ENCODE data around the gene KREMEN1.

Gene KREMEN1

GRCh38 chr22:29129808-29130140, 56.9 kb downstream of the KREMEN1 start:
- no peak for TF ChIP-seq CTCF (conservative IDR thresholded peaks at IDR 0.05)
- H3K27ac ChIP-seq = peak overlapping the region; percentile 70

GRCh38 chr22:29130476-29130875, 57.6 kb downstream of the KREMEN1 start:
- peak overlapping the region; percentile 70; the same call in 1 of the 2 replicates for H3K27ac ChIP-seq
- no peak for TF ChIP-seq CTCF (conservative IDR thresholded peaks at IDR 0.05)

- no peak overlapping the region for H3K27ac ChIP-seq
- no peak for TF ChIP-seq CTCF (conservative IDR thresholded peaks at IDR 0.05)
Measured at GRCh38 chr22:29133603-29134133, 60.8 kb downstream of the KREMEN1 start.

GRCh38 chr22:29134448-29134847, 61.6 kb downstream of the KREMEN1 start:
- TF ChIP-seq CTCF (conservative IDR thresholded peaks at IDR 0.05) = no peak
- no peak overlapping the region for H3K27ac ChIP-seq

DNA sequence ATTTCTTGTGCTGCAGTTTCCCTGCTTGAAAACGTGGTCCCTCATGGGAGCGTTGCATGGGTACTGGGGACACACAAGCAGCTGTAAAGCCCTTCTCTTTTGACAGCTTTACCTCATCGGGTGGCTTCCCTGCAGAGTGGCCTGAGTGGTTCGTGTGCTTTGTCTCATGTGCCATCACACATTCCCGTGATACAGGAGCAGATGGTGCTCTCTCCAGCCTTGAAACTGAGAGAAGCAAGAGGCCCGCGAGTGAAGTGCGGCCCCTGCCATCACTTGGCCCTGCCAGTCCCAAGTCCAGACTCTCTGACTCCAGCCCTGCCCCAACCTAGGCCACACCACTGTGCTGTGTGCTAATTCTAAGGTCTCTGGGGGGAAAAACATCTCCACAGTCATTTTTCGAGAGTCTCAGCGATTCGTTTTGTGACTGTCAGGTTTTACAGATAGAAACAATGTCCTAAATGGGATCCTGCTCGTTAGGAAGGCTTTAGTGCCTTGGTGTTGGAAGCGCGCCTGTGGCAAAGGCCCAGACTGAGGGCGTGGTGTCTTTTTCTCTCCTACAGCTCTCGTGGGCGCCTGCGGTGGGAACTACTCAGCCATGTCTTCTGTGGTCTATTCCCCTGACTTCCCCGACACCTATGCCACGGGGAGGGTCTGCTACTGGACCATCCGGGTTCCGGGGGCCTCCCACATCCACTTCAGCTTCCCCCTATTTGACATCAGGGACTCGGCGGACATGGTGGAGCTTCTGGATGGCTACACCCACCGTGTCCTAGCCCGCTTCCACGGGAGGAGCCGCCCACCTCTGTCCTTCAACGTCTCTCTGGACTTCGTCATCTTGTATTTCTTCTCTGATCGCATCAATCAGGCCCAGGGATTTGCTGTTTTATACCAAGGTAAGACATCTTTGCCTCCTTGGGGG, 64.2 kb downstream of the KREMEN1 start:
- no peak for TF ChIP-seq CTCF (conservative IDR thresholded peaks at IDR 0.05)
- no peak overlapping the region for H3K27ac ChIP-seq

DNA sequence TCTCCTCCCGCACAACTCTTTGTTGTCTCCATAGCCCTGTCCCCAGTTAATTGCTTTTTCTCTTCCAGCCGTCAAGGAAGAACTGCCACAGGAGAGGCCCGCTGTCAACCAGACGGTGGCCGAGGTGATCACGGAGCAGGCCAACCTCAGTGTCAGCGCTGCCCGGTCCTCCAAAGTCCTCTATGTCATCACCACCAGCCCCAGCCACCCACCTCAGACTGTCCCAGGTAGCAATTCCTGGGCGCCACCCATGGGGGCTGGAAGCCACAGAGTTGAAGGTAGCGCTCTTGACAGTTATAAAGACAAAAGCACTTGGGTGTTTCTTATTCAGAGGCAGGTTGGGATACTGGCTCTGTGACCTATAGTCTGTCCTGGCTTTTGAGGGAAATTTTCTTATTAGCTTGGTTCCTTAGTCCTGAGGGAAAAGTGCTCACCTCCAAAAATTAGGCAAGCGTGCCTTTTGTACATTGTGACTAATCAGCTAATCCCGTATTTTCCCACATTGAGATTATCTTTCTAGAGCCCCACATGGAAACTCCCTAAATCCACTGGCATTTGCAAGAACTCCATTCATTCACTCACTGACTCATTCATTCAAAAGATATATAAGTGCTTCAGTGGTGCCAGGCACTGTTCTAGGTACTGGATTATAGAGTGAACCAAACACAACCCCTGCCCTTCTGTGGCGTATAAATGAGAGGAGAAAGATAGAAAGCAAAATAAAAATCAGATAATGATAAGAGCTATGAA, 65.9 kb downstream of the KREMEN1 start:
- no peak overlapping the region for H3K27ac ChIP-seq
- TF ChIP-seq CTCF (conservative IDR thresholded peaks at IDR 0.05) = no peak

Measured in VCaP (cell line).